Ectodermal cell (in vitro differentiated cells): ENCODE data around the gene PTPN21. TPM values are rescaled to one million over a fixed set of nuclear protein-coding genes. Genes with fewer than 3 reads are reported as not detected.

ENCODE experiments used
- H3K27ac ChIP-seq: 2 replicates; pipeline ENCODE4 v1.7.0; 2013; ENCODE audit warnings: mild to moderate bottlenecking, low read depth, low read length; ENCODE audit not compliant: insufficient read depth, poor library complexity, severe bottlenecking
- H3K27me3 ChIP-seq: 2 replicates; pipeline ENCODE4 v1.7.0; 2013; ENCODE audit warnings: mild to moderate bottlenecking, low read length; ENCODE audit not compliant: insufficient read depth, control insufficient read depth, poor library complexity, severe bottlenecking
- H3K36me3 ChIP-seq: one replicate; pipeline ENCODE4 v1.7.0; 2013; ENCODE audit warnings: low read length; ENCODE audit not compliant: control insufficient read depth, insufficient read depth
- H3K4me1 ChIP-seq: one replicate; pipeline ENCODE4 v1.7.0; 2013; ENCODE audit warnings: low read length; ENCODE audit not compliant: control insufficient read depth, insufficient read depth
- H3K4me3 ChIP-seq: 2 replicates; pipeline ENCODE4 v1.7.0; 2013; ENCODE audit warnings: low read depth, low read length, control low read depth; ENCODE audit not compliant: insufficient read depth
- H3K9me3 ChIP-seq: 2 replicates; pipeline ENCODE4 v1.7.0; 2013; ENCODE audit warnings: mild to moderate bottlenecking, low read length, moderate library complexity; ENCODE audit not compliant: control insufficient read depth
- WGBS, 2 experiments: methylation state at CpG; one replicate each; pipeline ENCODE4 v1.1.7; 2013; ENCODE audit warnings: missing lambda C conversion rate in 2 of 2; 5-methylcytosine and 5-hydroxymethylcytosine counted together
- polyA plus RNA-seq, 4 experiments: library from polyadenylated mRNA; stranded (reverse); fragments of 50-300 nt; gene quantifications; one replicate each; pipeline ENCODE4 v1.2.3, GENCODE V29; 2013

The PTPN21 gene
- polyA plus RNA-seq (2013, experiment 1 of 4) = 24.1 TPM
- polyA plus RNA-seq (2013, experiment 2 of 4) = 28.3 TPM
- 17.1 TPM for polyA plus RNA-seq (2013, experiment 3 of 4)
- polyA plus RNA-seq (2013, experiment 4 of 4) = 20.5 TPM

- Histone ChIP-seq H3K27me3 (no peaks in the 10 kb centered on the region), H3K36me3 (peaks cover 4% of the 10 kb centered on the region), H3K9me3 (no peaks in the 10 kb centered on the region), H3K4me1 (peaks cover 11% of the 10 kb centered on the region), H3K27ac (peak within 1 kb of the TSS; percentile 83), H3K4me3 (peak within 1 kb of the TSS; percentile 93)
- 0% methylated on average over 103 of the region's 103 CpGs for WGBS, 2 experiments
These were observed at the start of gene PTPN21 for GRCh38 chr14:88554457-88555286. Gene PTPN21, minus strand, starts transcription at chr14:88555007. Its CDS starts 4,590 bp downstream, at chr14:88550417.

- Histone ChIP-seq H3K27me3 (no peaks in the 10 kb centered on the region), H3K4me3 (no peak overlapping the region), H3K36me3 (peaks cover 60% of the 10 kb centered on the region), H3K27ac (no peak overlapping the region), H3K9me3 (no peaks in the 10 kb centered on the region), H3K4me1 (no peaks in the 10 kb centered on the region)
These were observed 49.4 kb upstream of the PTPN21 start for GRCh38 chr14:88604212-88604611.

GRCh38 chr14:88599761-88600439 is 45.1 kb upstream of the PTPN21 start:
- Histone ChIP-seq H3K36me3 (peaks cover 60% of the 10 kb centered on the region), H3K27ac (no peak overlapping the region), H3K9me3 (no peaks in the 10 kb centered on the region), H3K27me3 (no peaks in the 10 kb centered on the region), H3K4me1 (no peaks in the 10 kb centered on the region), H3K4me3 (no peak overlapping the region)
- 95 to 97% methylated on average over 10 of the region's 10 CpGs for WGBS, 2 experiments

- Histone ChIP-seq H3K9me3 (no peaks in the 10 kb centered on the region), H3K4me3 (no peak overlapping the region), H3K36me3 (peaks cover 56% of the 10 kb centered on the region), H3K4me1 (no peaks in the 10 kb centered on the region), H3K27me3 (no peaks in the 10 kb centered on the region), H3K27ac (no peak overlapping the region)
- WGBS, 2 experiments = 97% methylated on average over 8 of the region's 8 CpGs
These were observed 44.5 kb upstream of the PTPN21 start for GRCh38 chr14:88599326-88599725.

- H3K4me1 ChIP-seq = no peaks in the 10 kb centered on the region
- 91 to 95% methylated on average over 1 of the region's 2 CpGs for WGBS, 2 experiments
- H3K36me3 ChIP-seq = peaks cover 48% of the 10 kb centered on the region
- H3K4me3 ChIP-seq = no peak overlapping the region
- no peaks in the 10 kb centered on the region for H3K9me3 ChIP-seq
- no peak overlapping the region for H3K27ac ChIP-seq
- no peaks in the 10 kb centered on the region for H3K27me3 ChIP-seq
These were observed 43.4 kb upstream of the PTPN21 start for GRCh38 chr14:88598097-88598675.

- Histone ChIP-seq H3K9me3 (no peaks in the 10 kb centered on the region), H3K4me3 (no peak overlapping the region), H3K27ac (no peak overlapping the region), H3K36me3 (peaks cover 48% of the 10 kb centered on the region), H3K4me1 (no peaks in the 10 kb centered on the region), H3K27me3 (no peaks in the 10 kb centered on the region)
- 95% methylated on average over 4 of the region's 4 CpGs for WGBS, 2 experiments
These were observed 42.8 kb upstream of the PTPN21 start for GRCh38 chr14:88597601-88598000.

- Histone ChIP-seq H3K4me1 (no peaks in the 10 kb centered on the region), H3K9me3 (no peaks in the 10 kb centered on the region), H3K27ac (no peak overlapping the region), H3K36me3 (peaks cover 43% of the 10 kb centered on the region), H3K27me3 (no peaks in the 10 kb centered on the region), H3K4me3 (no peak overlapping the region)
- 89 to 96% methylated on average over 4 of the region's 4 CpGs for WGBS, 2 experiments
These were observed 42.2 kb upstream of the PTPN21 start for GRCh38 chr14:88597038-88597437.

GRCh38 chr14:88592031-88592430 is 37.2 kb upstream of the PTPN21 start:
- Histone ChIP-seq H3K9me3 (no peaks in the 10 kb centered on the region), H3K4me3 (no peak overlapping the region), H3K27me3 (no peaks in the 10 kb centered on the region), H3K36me3 (peaks cover 20% of the 10 kb centered on the region), H3K27ac (no peak overlapping the region), H3K4me1 (no peaks in the 10 kb centered on the region)
- 88% methylated on average over 1 of the region's 1 CpG for WGBS, 2 experiments

GRCh38 chr14:88590173-88590572 is 35.4 kb upstream of the PTPN21 start:
- 88 to 93% methylated on average over 4 of the region's 4 CpGs for WGBS, 2 experiments
- H3K4me3 ChIP-seq = no peak overlapping the region
- peaks cover 16% of the 10 kb centered on the region for H3K36me3 ChIP-seq
- no peaks in the 10 kb centered on the region for H3K27me3 ChIP-seq
- no peaks in the 10 kb centered on the region for H3K4me1 ChIP-seq
- H3K9me3 ChIP-seq = no peaks in the 10 kb centered on the region
- H3K27ac ChIP-seq = no peak overlapping the region

- peaks cover 24% of the 10 kb centered on the region for H3K36me3 ChIP-seq
- no peaks in the 10 kb centered on the region for H3K27me3 ChIP-seq
- H3K9me3 ChIP-seq = no peaks in the 10 kb centered on the region
- H3K4me1 ChIP-seq = no peaks in the 10 kb centered on the region
- 94 to 95% methylated on average over 5 of the region's 5 CpGs for WGBS, 2 experiments
- no peak overlapping the region for H3K4me3 ChIP-seq
- H3K27ac ChIP-seq = no peak overlapping the region
These were observed 33.3 kb upstream of the PTPN21 start for GRCh38 chr14:88588081-88588480.
